Upper lobe of left lung (tissue), 4 donors: ENCODE results near the gene EYA4.

ENCODE experiments used
- POLR2A ChIP-seq, 4 donors: fragments of 450-650 bp; IDR thresholded peaks; one replicate each; pipeline ENCODE4 v1.5.1; 2016 to 2017; ENCODE audit warnings: antibody characterized with exemption in 4 of 4, mild to moderate bottlenecking in 2 of 4
- POLR2AphosphoS5 ChIP-seq, 2 donors: sonication (generic); formaldehyde crosslinking; IDR thresholded peaks; one replicate each; pipeline ENCODE4 v1.5.1; 2017; ENCODE audit warnings: antibody characterized with exemption in 2 of 2
- TF ChIP-seq, protein P1 (sequence below), 6 experiments: fragments of 450-650 bp in 4 of 6; fragments of 200-600 bp in 2 of 6; sonication (generic) in 2 of 6; IDR thresholded peaks; one replicate each; pipeline ENCODE4 v1.5.1; 2016 to 2019; ENCODE audit warnings: antibody characterized with exemption in 6 of 6

DNA sequence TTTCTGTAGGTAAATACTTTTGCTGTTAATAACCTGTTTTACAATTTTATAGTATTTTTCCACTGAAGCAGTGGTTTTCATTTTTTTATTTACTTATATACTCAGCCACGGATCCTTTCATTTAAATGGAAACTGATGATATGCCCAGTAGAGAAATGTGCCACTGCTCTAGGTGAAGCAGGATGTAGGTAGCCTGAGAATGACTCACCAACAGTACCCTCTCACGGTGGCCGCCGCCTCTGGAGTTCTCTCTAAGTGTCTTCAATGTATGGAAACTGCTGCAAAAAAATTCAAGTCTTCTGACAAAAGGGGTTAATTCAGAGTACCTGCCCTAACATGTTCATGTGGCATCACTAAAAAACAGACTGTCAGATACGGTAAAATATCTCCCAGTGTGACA lies 6.4 kb downstream of the EYA4 start:
- TF ChIP-seq, protein P1, sequence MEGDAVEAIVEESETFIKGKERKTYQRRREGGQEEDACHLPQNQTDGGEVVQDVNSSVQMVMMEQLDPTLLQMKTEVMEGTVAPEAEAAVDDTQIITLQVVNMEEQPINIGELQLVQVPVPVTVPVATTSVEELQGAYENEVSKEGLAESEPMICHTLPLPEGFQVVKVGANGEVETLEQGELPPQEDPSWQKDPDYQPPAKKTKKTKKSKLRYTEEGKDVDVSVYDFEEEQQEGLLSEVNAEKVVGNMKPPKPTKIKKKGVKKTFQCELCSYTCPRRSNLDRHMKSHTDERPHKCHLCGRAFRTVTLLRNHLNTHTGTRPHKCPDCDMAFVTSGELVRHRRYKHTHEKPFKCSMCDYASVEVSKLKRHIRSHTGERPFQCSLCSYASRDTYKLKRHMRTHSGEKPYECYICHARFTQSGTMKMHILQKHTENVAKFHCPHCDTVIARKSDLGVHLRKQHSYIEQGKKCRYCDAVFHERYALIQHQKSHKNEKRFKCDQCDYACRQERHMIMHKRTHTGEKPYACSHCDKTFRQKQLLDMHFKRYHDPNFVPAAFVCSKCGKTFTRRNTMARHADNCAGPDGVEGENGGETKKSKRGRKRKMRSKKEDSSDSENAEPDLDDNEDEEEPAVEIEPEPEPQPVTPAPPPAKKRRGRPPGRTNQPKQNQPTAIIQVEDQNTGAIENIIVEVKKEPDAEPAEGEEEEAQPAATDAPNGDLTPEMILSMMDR (IDR thresholded peaks at IDR 0.05), result no peak
- no peak for TF ChIP-seq POLR2AphosphoS5 (IDR thresholded peaks at IDR 0.05)
- TF ChIP-seq POLR2A (IDR thresholded peaks at IDR 0.05), result no peak
